H1 (cell line): ENCODE results near the gene NODAL. TPM values are rescaled to one million over a fixed set of nuclear protein-coding genes. Genes with fewer than 3 reads are reported as not detected.

Experiments
- CHD7 ChIP-seq: fragments of 300-600 bp; sonication (generic); IDR thresholded peaks from 2 replicates; pipeline ENCODE4 v1.7.1; 2012; ENCODE audit warnings: low read length, moderate library complexity, mild to moderate bottlenecking, inconsistent platforms; ENCODE audit not compliant: insufficient replicate concordance
- polyA plus RNA-seq, 7 experiments: library from polyadenylated mRNA; depleted of rRNA in 3 of 7; stranded (reverse) in 5 of 7; unstranded in 2 of 7; fragments of >200 nt in 5 of 7; fragments of 200-250 nt in 2 of 7; gene quantifications; 1 replicate in 5 of 7; 2 replicates in 1 of 7; 4 replicates in 1 of 7; pipeline versions ENCODE4 v1.2.1 to v1.2.3, GENCODE V29; 2011 to 2013; ENCODE audit warnings: missing spikeins in 2 of 7, mixed read lengths in 2 of 7
- total RNA-seq: library from RNA; stranded (reverse); fragmentation: NEBNext Ultra II Directional; extraction: Animal tissue kit (Norgen Biotek cat#: 25700); gene quantifications from 2 replicates; pipeline ENCODE4 v1.2.1, GENCODE V29; 2021

The NODAL gene
- total and polyA plus RNA-seq, 2 of the 8 experiments (the other 6 are each of a cell fraction or from before 2014, with no cell fraction given): 2.0 to 7.3 TPM

GRCh38 chr10:70465832-70466231, 24.4 kb upstream of the NODAL start (continued):
- TF ChIP-seq CHD7: no peak
- TF ChIP-seq, all 59 proteins: peak for 0
